Medulla oblongata (tissue), 1 donor: ENCODE measurements around the gene CDC20B.
A peak's percentile ranks its signal among the peaks of the same experiment; 100 is the strongest.

ENCODE experiments used
- DNase-seq: peaks from one replicate; pipeline ENCODE4 v3.0.0-alpha.2; 2015; ENCODE audit errors: extremely low spot score

Gene CDC20B, protein sequence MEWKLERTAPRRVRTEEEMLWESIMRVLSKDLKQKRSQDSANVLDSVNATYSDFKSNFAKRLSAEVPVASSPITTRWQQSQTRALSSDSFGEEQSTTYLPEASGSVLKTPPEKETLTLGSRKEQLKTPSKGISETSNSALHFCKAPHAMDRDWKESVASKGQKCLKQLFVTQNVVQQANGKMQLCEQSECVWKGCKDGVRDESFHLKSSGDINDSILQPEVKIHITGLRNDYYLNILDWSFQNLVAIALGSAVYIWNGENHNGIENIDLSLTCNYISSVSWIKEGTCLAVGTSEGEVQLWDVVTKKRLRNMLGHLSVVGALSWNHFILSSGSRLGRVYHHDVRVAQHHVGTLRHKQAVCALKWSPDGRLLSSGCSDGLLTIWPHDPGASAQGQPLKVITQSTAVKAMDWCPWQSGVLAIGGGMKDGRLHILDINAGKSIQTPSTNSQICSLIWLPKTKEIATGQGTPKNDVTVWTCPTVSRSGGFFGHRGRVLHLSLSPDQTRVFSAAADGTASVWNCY

DNA sequence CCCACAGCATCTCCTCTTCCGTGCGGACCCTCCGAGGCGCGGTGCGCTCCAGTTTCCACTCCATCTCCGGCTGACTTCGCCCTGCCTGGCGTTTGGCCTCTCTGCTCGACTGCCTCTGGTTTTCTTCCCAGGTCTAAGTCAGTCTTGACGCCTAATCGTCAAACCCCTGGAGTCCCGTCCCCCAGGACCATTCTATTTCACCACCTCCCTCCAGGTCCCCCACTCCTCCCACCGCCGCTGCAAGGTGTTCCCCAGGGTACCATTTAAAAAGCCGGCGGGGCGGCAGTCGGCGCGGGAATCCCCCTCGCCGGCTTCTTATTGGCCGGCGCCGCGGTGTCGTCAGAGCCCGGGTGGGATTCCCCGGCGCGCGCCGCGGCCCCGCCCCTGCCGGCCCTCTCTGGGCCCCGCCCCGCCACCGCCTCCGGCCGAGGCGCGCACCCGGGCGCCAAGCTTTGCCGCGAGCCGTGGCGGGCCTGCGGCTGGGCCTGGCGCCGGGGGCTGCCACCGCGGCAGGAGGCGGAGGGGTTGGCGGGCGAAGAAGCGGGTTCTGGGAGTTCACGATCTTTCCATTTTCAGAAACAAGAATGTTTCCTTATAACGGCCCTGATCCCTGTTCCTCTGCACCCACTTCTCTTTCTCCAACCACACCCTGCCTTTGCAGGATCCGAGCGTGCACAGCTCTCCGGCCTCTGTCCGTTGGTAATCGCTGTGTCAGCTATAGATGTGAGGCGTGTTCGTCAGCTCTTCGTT lies at the start of gene CDC20B:
TSS of gene CDC20B (minus strand) at position 241 of the 750 bp plus-strand sequence. CDS start at position 64, 177 bp downstream.
- DNase-seq = peak; percentile 27

DNA sequence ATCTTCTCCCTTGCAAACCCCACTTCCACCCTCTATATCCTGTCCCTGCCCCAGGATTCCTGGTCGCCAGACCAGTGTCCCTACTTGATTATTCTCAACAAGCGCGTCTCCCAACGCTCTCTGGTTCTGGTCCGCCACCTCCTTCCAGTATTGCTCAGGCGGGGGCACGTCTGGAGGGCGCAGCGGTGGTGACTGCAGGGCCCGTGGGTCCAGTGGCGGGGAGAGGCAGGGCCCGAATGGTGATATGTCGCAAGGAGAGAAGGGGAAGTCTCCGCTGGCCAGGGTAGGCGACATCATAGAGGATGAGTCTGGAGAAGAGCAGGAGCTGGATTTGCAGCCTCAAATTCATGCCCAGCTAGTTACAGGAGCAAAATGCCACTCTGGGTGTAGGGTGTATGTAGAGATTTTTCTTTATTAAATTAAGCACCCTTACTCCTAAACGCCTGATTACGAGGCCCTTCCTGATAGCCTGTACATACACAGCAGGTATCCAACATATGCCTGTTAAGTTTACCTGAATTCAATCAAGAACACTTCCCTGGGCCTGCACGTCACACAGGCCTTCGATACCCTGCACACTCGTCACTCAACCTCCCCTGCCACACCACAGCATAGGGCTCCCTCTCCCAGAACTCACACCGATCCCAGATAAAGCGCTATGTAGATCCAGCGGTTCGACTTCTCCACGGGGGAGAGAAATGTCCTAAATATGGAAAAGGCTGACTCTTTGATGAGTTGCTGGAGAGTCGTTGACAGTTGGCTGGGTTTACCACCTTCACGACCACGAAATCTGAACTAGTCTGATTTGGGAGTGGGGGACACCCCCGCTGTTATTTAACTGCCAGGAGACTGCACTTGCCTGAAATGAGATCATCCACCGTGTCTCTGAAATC lies 49.4 kb upstream of the CDC20B start:
- no peak for DNase-seq

DNA sequence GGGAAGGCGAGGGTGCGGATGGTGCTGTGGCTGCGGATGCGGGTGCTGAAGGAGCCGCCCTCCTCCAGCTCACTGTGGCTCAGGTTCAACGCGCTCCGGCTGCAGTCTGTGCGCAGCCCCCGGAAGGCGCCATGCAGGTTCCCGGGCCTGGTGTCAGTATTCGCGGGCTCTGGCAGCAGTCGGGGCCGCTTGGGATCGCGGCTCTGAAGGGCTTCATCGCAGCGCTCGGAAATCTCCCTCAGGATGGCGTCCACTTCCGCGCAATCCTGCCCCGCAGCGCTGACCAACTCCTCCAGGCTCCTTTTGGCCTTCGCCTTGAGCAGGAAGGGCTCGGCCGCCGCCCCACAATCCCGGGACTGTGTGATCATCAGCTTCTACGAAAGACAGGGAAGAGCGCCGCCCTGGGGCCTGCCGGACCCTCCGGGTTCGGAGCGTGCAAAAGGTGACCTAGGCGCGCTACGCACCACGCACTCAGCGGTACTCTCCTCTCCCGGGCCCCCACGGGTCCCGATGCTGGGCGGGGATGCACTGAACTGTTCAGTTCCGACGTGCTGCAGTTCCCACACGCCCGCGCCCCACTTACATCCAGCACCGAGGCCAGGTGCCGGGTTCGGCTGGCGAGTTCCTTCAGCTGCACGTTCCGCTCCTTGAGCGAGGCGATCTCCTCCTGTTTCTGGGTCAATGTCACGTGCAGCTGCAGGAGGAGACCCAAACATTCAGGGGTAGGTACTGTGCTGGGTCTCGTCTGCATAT lies 47.6 kb upstream of the CDC20B start:
- no peak for DNase-seq

DNA sequence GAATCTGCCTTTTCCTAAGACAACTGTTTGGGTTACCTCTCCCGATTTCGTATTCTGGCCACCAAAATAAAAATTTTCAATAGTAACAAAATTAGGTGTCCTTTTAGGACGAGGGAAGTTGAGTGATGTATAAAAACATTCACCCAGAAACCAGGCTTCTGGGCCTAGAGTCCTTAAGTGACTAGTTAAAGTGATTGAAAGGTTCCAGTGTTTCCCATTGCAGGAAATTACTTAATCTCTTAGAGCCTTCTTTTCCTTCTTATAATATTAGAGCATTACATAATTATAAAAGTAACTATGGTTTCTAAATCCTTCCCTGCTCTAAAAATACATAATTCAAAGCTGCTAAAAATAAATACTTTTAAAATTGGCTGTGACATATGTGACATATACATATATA lies 46.8 kb upstream of the CDC20B start:
- no peak for DNase-seq

GRCh38 chr5:55218967-55219366 lies 46.0 kb upstream of the CDC20B start:
- DNase-seq = no peak

DNA sequence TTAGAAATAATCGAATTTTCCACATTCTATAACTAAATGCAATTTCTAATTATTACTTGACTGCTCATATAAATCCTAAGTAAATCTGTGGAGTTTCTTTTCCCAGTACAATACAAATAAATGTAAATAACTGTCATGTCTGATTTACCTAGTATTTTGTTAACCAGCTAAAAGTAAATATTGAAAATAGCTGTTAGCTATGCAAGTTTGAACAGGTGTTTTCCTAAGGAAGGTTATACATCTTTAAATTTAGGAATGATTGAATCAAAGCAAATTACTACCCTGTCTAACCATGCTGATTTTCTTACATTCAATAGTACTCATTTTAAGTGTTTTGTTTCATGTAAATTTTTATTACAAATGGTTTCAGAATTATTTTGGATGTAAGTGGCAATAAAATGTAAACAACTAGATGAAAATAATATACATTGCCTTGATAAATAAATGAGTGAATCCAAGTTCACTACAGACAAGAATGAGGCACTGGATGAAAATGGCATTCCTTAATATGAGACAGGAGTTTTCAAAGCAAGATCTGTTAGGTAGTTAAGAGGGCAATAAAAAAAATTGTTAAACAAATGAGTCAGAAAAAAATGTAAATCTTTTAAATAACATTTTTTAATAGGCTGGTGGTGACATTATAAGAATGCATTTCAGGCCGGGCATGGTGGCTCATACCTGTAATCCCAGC lies 38.4 kb upstream of the CDC20B start:
- no peak for DNase-seq

- DNase-seq = no peak
These were observed 32.0 kb upstream of the CDC20B start for GRCh38 chr5:55205001-55205400.

DNA sequence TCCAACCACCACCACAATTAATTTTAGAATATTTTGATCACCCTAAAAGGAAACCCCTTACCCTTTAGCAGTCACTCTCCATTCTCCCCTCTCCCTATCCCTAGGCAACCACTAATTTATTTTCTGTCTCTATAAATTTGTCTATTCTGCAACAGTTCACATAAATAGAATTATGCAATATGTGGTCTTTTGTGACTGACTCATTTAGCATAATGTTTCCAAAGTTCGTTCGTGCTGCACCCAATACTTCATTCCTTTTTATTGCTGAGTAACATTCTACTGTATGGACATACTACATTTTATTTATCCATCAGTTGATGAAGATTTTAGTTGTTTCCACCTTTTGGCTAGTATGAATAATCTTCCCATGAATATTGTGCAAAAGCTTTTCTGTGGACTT lies 18.2 kb upstream of the CDC20B start:
- DNase-seq = no peak

GRCh38 chr5:55188656-55189540 lies 15.9 kb upstream of the CDC20B start:
- no peak for DNase-seq

DNA sequence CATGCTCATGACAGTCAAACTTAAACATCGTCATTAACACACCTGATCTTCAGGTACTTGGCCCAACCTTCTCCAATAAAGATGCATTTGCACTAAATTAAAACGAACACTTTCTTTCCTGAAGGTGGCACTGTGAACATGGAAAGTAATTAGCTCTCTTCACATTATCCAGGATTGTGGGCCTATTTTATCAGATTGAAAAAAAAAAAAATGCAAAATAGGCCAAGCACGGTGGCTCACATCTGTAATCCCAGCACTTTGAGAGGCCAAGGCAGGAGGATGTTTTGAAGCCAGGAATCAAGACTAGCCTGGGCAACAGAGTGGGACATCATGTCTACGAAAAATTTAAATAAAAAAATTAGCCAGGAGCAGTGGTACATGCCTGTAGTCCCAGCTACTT lies 14.4 kb upstream of the CDC20B start:
- DNase-seq = no peak

DNA sequence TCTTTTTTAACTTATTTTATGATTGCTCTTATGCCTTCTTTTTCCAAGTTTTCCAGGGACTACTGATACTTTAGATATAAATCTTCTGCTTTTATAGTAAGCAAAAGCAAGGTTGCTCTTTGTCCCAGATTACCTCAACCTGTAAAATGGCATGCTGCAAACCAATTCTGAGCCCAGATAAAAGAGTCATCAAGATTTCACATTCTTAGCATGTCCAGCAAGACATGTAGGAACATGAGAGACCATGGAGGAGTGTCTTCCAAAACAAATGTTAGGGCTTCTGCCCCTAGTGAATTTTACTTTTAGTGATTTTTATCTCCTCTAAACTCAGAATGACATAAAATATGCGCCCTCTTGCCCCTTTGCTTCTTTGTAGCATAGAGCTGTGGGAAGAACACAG lies 7.0 kb upstream of the CDC20B start:
- DNase-seq = no peak

DNA sequence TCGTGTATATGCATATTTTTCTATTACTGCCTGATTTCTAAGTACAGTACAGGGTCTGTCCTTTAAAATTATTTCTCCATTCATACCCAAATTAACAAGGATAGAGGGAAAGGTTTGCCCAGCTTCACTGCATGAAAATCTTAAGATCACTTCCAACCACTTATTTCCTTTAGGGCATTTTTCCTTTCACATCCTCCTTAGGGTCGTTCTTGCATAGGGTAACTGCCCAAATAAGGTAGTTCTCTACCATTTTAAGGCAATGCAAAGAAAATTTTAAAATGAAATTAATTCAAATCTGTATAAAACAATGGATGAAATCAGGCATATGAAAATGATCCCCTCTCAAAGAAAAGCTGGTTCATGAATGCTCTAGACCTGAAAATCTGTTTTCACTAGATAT lies 4.1 kb upstream of the CDC20B start:
- no peak for DNase-seq

GRCh38 chr5:55176176-55176818 lies 3.3 kb upstream of the CDC20B start:
- no peak for DNase-seq

- DNase-seq = no peak
These were observed 2.8 kb upstream of the CDC20B start for GRCh38 chr5:55175781-55176175.

DNA sequence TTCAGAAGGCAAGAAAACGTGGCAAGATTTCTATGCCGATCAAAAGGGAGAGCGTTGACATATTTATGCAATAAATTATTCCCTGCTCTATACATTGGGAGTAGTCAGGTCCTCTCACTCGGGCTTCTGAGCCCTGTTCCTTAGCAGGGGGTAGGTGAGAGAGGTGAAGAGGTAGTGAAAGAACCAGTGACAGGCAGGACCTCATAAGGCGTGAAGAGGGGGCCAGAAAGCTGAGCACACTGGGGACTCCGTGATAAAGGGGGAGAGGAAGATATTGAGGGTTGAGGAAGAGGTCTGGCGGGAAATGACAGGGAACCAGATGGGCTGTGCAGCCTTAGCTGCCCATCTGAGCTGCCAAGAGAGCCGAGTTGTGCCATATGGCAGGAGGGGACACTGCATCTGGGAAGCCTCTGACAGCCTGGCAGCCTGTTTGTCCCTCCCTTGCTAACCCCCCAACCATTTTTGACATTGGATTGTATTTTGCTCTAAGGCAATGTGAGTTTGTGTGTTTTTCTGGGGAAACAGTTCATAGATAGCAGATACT lies 782 bp upstream of the CDC20B start:
- DNase-seq = no peak

- DNase-seq = peak; percentile 96
These were observed 702 bp downstream of the CDC20B start for GRCh38 chr5:55172051-55172899.

- no peak for DNase-seq
These were observed 1.5 kb downstream of the CDC20B start for GRCh38 chr5:55171471-55171870.

DNA sequence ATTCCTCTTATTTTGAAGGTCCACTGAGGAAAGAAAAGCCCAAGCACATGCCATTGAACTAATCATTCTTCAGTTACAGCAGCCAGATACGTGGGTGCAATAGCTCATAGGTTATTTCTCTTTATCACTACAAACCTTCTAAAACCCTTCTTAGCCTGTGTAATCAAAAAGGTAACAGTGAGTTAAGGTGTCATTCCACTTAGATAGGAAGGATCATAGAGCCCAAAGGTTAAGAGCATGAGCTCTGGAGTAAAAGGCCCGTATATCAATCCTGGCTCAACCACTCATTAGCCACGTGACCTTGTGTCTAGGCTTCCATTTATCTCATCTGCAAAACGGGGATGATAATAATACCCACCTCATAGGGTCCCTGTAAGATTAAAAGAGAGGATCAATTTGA lies 10.3 kb downstream of the CDC20B start:
- no peak for DNase-seq
